CD14-positive monocyte (primary cell): ENCODE data around the gene MICALL2. TPM values are rescaled to one million over a fixed set of nuclear protein-coding genes. Genes with fewer than 3 reads are reported as not detected.
A peak's percentile ranks its signal among the peaks of the same experiment; 100 is the strongest.

Experiments
- DNase-seq, 3 donors: peaks; one replicate each; pipeline ENCODE4 v3.0.0-alpha.2; 2011 to 2022
- H2AFZ ChIP-seq: 2 replicates; pipeline ENCODE4 v1.6.0; 2012; ENCODE audit warnings: mild to moderate bottlenecking, low read depth, low read length, inconsistent platforms; ENCODE audit not compliant: insufficient read depth, poor library complexity, severe bottlenecking
- H3K27ac ChIP-seq, 2 donors: 1 replicate in 1 of 2; 2 replicates in 1 of 2; pipeline ENCODE4 v1.5.1; 2012 to 2013; ENCODE audit warnings: low read length in 2 of 2, control low read depth in 1 of 2, inconsistent platforms in 1 of 2, low read depth in 1 of 2, mild to moderate bottlenecking in 1 of 2
- H3K27me3 ChIP-seq, 2 donors: one replicate each; pipeline versions ENCODE4 v1.6.0 to v1.6.1; 2011 to 2013; ENCODE audit warnings: low read length in 2 of 2; ENCODE audit not compliant: control insufficient read depth in 2 of 2, insufficient read depth in 2 of 2
- H3K36me3 ChIP-seq, 2 donors: replicated peaks in 1 of 2; 1 replicate in 1 of 2; 2 replicates in 1 of 2; pipeline versions ENCODE4 v1.5.1 to v1.6.1; 2012 to 2013; ENCODE audit warnings: low read length in 2 of 2, control low read depth in 1 of 2, inconsistent platforms in 1 of 2, mild to moderate bottlenecking in 1 of 2; ENCODE audit not compliant: insufficient read depth in 2 of 2, control insufficient read depth in 1 of 2
- H3K4me1 ChIP-seq, 2 donors: 1 replicate in 1 of 2; 2 replicates in 1 of 2; pipeline versions ENCODE4 v1.5.1 to v1.6.1; 2012 to 2013; ENCODE audit warnings: low read length in 2 of 2, control low read depth in 1 of 2, inconsistent platforms in 1 of 2, mild to moderate bottlenecking in 1 of 2, moderate library complexity in 1 of 2; ENCODE audit not compliant: insufficient read depth in 2 of 2, control insufficient read depth in 1 of 2
- H3K4me2 ChIP-seq: replicated peaks from 2 replicates; pipeline ENCODE3; 2012; ENCODE audit warnings: low read length, moderate library complexity, mild to moderate bottlenecking; ENCODE audit not compliant: poor library complexity, severe bottlenecking; ENCODE audit errors: extremely low read depth
- H3K4me3 ChIP-seq, 3 experiments: fragments of 200-600 bp in 1 of 3; sonication (generic) in 1 of 3; replicated peaks in 1 of 3; 1 replicate in 2 of 3; 2 replicates in 1 of 3; pipeline ENCODE4 v1.5.1; 2011 to 2013; ENCODE audit warnings: low read length in 3 of 3, mild to moderate bottlenecking in 3 of 3, control low read depth in 2 of 3, low read depth in 2 of 3, inconsistent platforms in 1 of 3, moderate library complexity in 1 of 3
- H3K79me2 ChIP-seq: 2 replicates; pipeline ENCODE4 v1.6.0; 2012; ENCODE audit warnings: mild to moderate bottlenecking, control low read depth, inconsistent platforms, low read length, moderate library complexity; ENCODE audit not compliant: insufficient read depth
- H3K9ac ChIP-seq: 2 replicates; pipeline ENCODE4 v1.6.0; 2017; ENCODE audit warnings: low read length, mild to moderate bottlenecking; ENCODE audit not compliant: insufficient read depth, poor library complexity, severe bottlenecking
- H3K9me3 ChIP-seq, 2 donors: replicated peaks in 1 of 2; 1 replicate in 1 of 2; 2 replicates in 1 of 2; pipeline versions ENCODE4 v1.5.1 to v1.6.1; 2012 to 2013; ENCODE audit warnings: low read length in 2 of 2, control low read depth in 1 of 2; ENCODE audit not compliant: control insufficient read depth in 1 of 2, insufficient read depth in 1 of 2
- H4K20me1 ChIP-seq: 2 replicates; pipeline ENCODE4 v1.6.0; 2012; ENCODE audit warnings: mild to moderate bottlenecking, low read length, control low read depth, moderate library complexity; ENCODE audit not compliant: insufficient read depth
- H3K27ac Mint-ChIP-seq, 7 donors: one replicate each; pipeline ENCODE4 v1.8.0; 2020; ENCODE audit warnings: mild to moderate bottlenecking in 7 of 7, mixed read lengths in 7 of 7, moderate library complexity in 6 of 7, inconsistent platforms in 2 of 7
- H3K27me3 Mint-ChIP-seq, 3 donors: one replicate each; pipeline ENCODE4 v1.8.0; 2021 to 2022; ENCODE audit warnings: low read depth in 3 of 3, mild to moderate bottlenecking in 3 of 3, mixed read lengths in 3 of 3, moderate library complexity in 3 of 3, inconsistent platforms in 1 of 3
- H3K36me3 Mint-ChIP-seq, 2 donors: one replicate each; pipeline ENCODE4 v1.8.0; 2020; ENCODE audit warnings: mixed read lengths in 2 of 2, inconsistent platforms in 1 of 2, mild to moderate bottlenecking in 1 of 2
- H3K4me1 Mint-ChIP-seq: one replicate; pipeline ENCODE4 v1.8.0; 2020; ENCODE audit warnings: mild to moderate bottlenecking, mixed read lengths
- H3K4me3 Mint-ChIP-seq, 2 donors: one replicate each; pipeline ENCODE4 v1.8.0; 2020; ENCODE audit warnings: mild to moderate bottlenecking in 2 of 2, mixed read lengths in 2 of 2, moderate library complexity in 1 of 2
- H3K9me3 Mint-ChIP-seq, 7 donors: one replicate each; pipeline ENCODE4 v1.8.0; 2020 to 2022; ENCODE audit warnings: mixed read lengths in 7 of 7, mild to moderate bottlenecking in 6 of 7, moderate library complexity in 6 of 7, inconsistent platforms in 2 of 7
- CTCF ChIP-seq: fragments of 200-600 bp; IDR thresholded peaks from one replicate; pipeline ENCODE4 v1.8.0; 2022; ENCODE audit warnings: antibody characterized with exemption, mild to moderate bottlenecking
- WGBS: methylation state at CpG from one replicate; pipeline ENCODE4 v1.1.5; 2013; ENCODE audit warnings: missing lambda C conversion rate; ENCODE audit not compliant: insufficient coverage; 5-methylcytosine and 5-hydroxymethylcytosine counted together
- intact Hi-C, 2 donors: fragments of 100-400 bp; cut with micrococcal nuclease; formaldehyde crosslinking; loops; one replicate each; pipeline versions ENCODE4 v1.15.0 to v1.15.1; 2023
- polyA plus RNA-seq, 3 donors: library from polyadenylated mRNA; depleted of rRNA in 1 of 3; unstranded in 2 of 3; stranded (reverse) in 1 of 3; fragments of 300-500 nt in 2 of 3; fragments of >200 nt in 1 of 3; fragmentation: Illumina TruSeq in 2 of 3; gene quantifications; 1 replicate in 2 of 3; 2 replicates in 1 of 3; pipeline ENCODE4 v1.2.3, GENCODE V29; 2012 to 2021

The MICALL2 gene
- polyA plus RNA-seq, 3 donors: 0.14 to 7.2 (median 0.72) TPM

- H3K9me3 ChIP-seq: peaks cover 9 to 18% of the 10 kb centered on the region in 2 donors
- H3K9ac ChIP-seq: no peak overlapping the region
- intact Hi-C loops: no loop called here
- DNase-seq: no peak
- no peaks in the 10 kb centered on the region for H4K20me1 ChIP-seq
- H3K4me3 ChIP-seq: no peak overlapping the region
- no peaks in the 10 kb centered on the region for H3K4me1 ChIP-seq
- H3K4me3 Mint-ChIP-seq: no peak overlapping the region
- H3K9me3 Mint-ChIP-seq: peaks cover 3 to 26% (median 11%) of the 10 kb centered on the region in 7 donors
- H3K4me2 ChIP-seq: no peak overlapping the region
- H3K79me2 ChIP-seq: no peaks in the 10 kb centered on the region
- TF ChIP-seq CTCF: no peak
- H3K27me3 Mint-ChIP-seq: peaks cover 45 to 65% (median 58%) of the 10 kb centered on the region in 3 donors
- no peak overlapping the region for H2AFZ ChIP-seq
- 82% methylated on average over 18 of the region's 21 CpGs for WGBS
- peaks cover 3% of the 10 kb centered on the region for H3K4me1 Mint-ChIP-seq
- H3K27ac Mint-ChIP-seq: no peak overlapping the region
- peaks cover 0 to 5% of the 10 kb centered on the region in 2 donors for H3K36me3 Mint-ChIP-seq
- no peak overlapping the region for H3K27ac ChIP-seq
- H3K36me3 ChIP-seq: no peaks in the 10 kb centered on the region
- H3K27me3 ChIP-seq: peaks cover 13 to 35% of the 10 kb centered on the region in 2 donors
Observed at GRCh38 chr7:1404898-1405548, 54.2 kb downstream of the MICALL2 start.

- TF ChIP-seq CTCF: no peak
- no peak for DNase-seq
- H3K4me3 Mint-ChIP-seq: peak overlapping the region in 1 of 2 donors; percentile 86
- Histone ChIP-seq H3K9me3 (peaks cover 9 to 18% of the 10 kb centered on the region in 2 donors), H3K4me2 (no peak overlapping the region), H3K79me2 (no peaks in the 10 kb centered on the region), H3K4me1 (no peaks in the 10 kb centered on the region), H3K27me3 (peaks cover 13 to 35% of the 10 kb centered on the region in 2 donors), H3K27ac (no peak overlapping the region), H4K20me1 (no peaks in the 10 kb centered on the region), H2AFZ (no peak overlapping the region), H3K36me3 (no peaks in the 10 kb centered on the region), H3K9ac (no peak overlapping the region), H3K4me3 (no peak overlapping the region)
- WGBS: 40% methylated on average over 1 of the region's 4 CpGs
- peaks cover 0 to 5% of the 10 kb centered on the region in 2 donors for H3K36me3 Mint-ChIP-seq
- intact Hi-C loops: no loop called here
- no peak overlapping the region for H3K27ac Mint-ChIP-seq
- H3K27me3 Mint-ChIP-seq: peaks cover 45 to 68% (median 58%) of the 10 kb centered on the region in 3 donors
- peaks cover 3 to 26% (median 11%) of the 10 kb centered on the region in 7 donors for H3K9me3 Mint-ChIP-seq
- peaks cover 3% of the 10 kb centered on the region for H3K4me1 Mint-ChIP-seq
Observed at GRCh38 chr7:1404460-1404809, 54.8 kb downstream of the MICALL2 start.
